OCI-LY3 (cell line): ENCODE measurements around the gene S1PR2.
"Not testable (repeated sequence)": the region's sequence is repeated elsewhere in the genome, so short reads cannot be mapped to it uniquely, and the experiment has no call there.

Source experiments
- H2AFZ ChIP-seq: fragments of 200-600, 300-600 bp; shearing (Covaris generic); 2 replicates; pipeline ENCODE4 v1.6.0; 2014; ENCODE audit warnings: antibody characterized with exemption, low read depth, low read length
- H3K27ac ChIP-seq: fragments of 200-600, 300-600 bp; sonication (generic); 2 replicates; pipeline ENCODE4 v1.5.1; 2014; ENCODE audit warnings: mild to moderate bottlenecking, low read length, moderate library complexity, mixed read lengths
- H3K27me3 ChIP-seq: fragments of 200-600, 300-600 bp; sonication (generic); 2 replicates; pipeline ENCODE4 v1.6.1; 2014; ENCODE audit warnings: low read depth, low read length, mixed read lengths
- H3K36me3 ChIP-seq: fragments of 200-600, 300-600 bp; sonication (generic); replicated peaks from 2 replicates; pipeline ENCODE3; 2014; ENCODE audit warnings: low read depth, low read length, mixed read lengths
- H3K4me1 ChIP-seq: fragments of 300-600, 200-600 bp; sonication (generic); 2 replicates; pipeline ENCODE4 v1.6.1; 2014; ENCODE audit warnings: low read length, mixed read lengths
- H3K4me2 ChIP-seq: fragments of 200-600, 300-600 bp; sonication (generic); 2 replicates; pipeline ENCODE4 v1.6.1; 2014; ENCODE audit warnings: low read length, mixed read lengths
- H3K4me3 ChIP-seq: fragments of 300-600, 200-600 bp; sonication (generic); 2 replicates; pipeline ENCODE4 v1.5.1; 2014; ENCODE audit warnings: antibody characterized with exemption, mild to moderate bottlenecking, low read length, moderate library complexity
- H3K79me2 ChIP-seq: fragments of 300-600, 200-600 bp; shearing (Covaris generic); 2 replicates; pipeline ENCODE4 v1.6.1; 2014; ENCODE audit warnings: mild to moderate bottlenecking, low read length, mixed read lengths
- H3K9ac ChIP-seq: fragments of 300-600, 200-600 bp; shearing (Covaris generic); 2 replicates; pipeline ENCODE4 v1.6.0; 2014; ENCODE audit warnings: mild to moderate bottlenecking, low read length, moderate library complexity
- H3K9me3 ChIP-seq: fragments of 200-600, 300-600 bp; shearing (Covaris generic); 2 replicates; pipeline ENCODE4 v1.6.1; 2014; ENCODE audit warnings: low read length, mixed read lengths; ENCODE audit not compliant: insufficient read depth
- H4K20me1 ChIP-seq: fragments of 200-600, 300-600 bp; sonication (generic); 2 replicates; pipeline ENCODE4 v1.6.1; 2016; ENCODE audit warnings: low read length, mixed read lengths; ENCODE audit not compliant: insufficient read depth
- CTCF ChIP-seq: fragments of 200-600, 300-600 bp; sonication (generic); IDR thresholded peaks from 2 replicates; pipeline ENCODE4 v1.5.1; 2014; ENCODE audit warnings: antibody characterized with exemption, low read length, low read depth
- EZH2phosphoT487 ChIP-seq: fragments of 200-600 bp; shearing (Covaris generic); IDR thresholded peaks from 2 replicates; pipeline ENCODE4 v1.6.1; 2018; ENCODE audit warnings: antibody characterized with exemption, mixed run types, low read depth

S1PR2 gene

GRCh38 chr19:10238172-10238783 lies 7.1 kb upstream of the S1PR2 start:
- H3K9ac ChIP-seq = no peak overlapping the region
- no peaks in the 10 kb centered on the region for H3K36me3 ChIP-seq
- H3K4me1 ChIP-seq = peaks cover 64% of the 10 kb centered on the region
- H3K4me2 ChIP-seq = peak overlapping the region; percentile 46; the same call in 1 of the 2 replicates
- TF ChIP-seq EZH2phosphoT487 = no peak
- TF ChIP-seq CTCF = no peak
- H2AFZ ChIP-seq = no peak overlapping the region
- no peaks in the 10 kb centered on the region for H3K27me3 ChIP-seq
- no peaks in the 10 kb centered on the region for H4K20me1 ChIP-seq
- no peaks in the 10 kb centered on the region for H3K79me2 ChIP-seq
- peak overlapping the region; percentile 51 for H3K27ac ChIP-seq
- H3K4me3 ChIP-seq = no peak overlapping the region
- H3K9me3 ChIP-seq = no peaks in the 10 kb centered on the region

GRCh38 chr19:10237702-10238101 lies 6.6 kb upstream of the S1PR2 start:
- TF ChIP-seq EZH2phosphoT487 (no peak), CTCF (no peak)
- H3K79me2 ChIP-seq = no peaks in the 10 kb centered on the region
- H3K4me1 ChIP-seq = peaks cover 61% of the 10 kb centered on the region
- no peak overlapping the region for H2AFZ ChIP-seq
- H3K4me3 ChIP-seq = no peak overlapping the region
- H3K9ac ChIP-seq = no peak overlapping the region
- no peaks in the 10 kb centered on the region for H3K9me3 ChIP-seq
- H3K27ac ChIP-seq = no peak overlapping the region
- no peaks in the 10 kb centered on the region for H3K36me3 ChIP-seq
- no peak overlapping the region for H3K4me2 ChIP-seq
- no peaks in the 10 kb centered on the region for H4K20me1 ChIP-seq
- H3K27me3 ChIP-seq = no peaks in the 10 kb centered on the region

GRCh38 chr19:10235409-10235808 lies 4.3 kb upstream of the S1PR2 start:
- H4K20me1 ChIP-seq, H3K79me2 ChIP-seq, H3K27me3 ChIP-seq, H2AFZ ChIP-seq, H3K36me3 ChIP-seq, H3K9me3 ChIP-seq: not testable (repeated sequence)
- Histone ChIP-seq H3K4me2 (peak overlapping the region; percentile 95), H3K9ac (peak overlapping the region; percentile 90; the same call in 1 of the 2 replicates), H3K27ac (peak overlapping the region; percentile 85), H3K4me1 (peaks cover 63% of the 10 kb centered on the region), H3K4me3 (peak overlapping the region; percentile 80)

- Histone ChIP-seq H4K20me1 (no peaks in the 10 kb centered on the region), H3K27ac (no peak overlapping the region), H3K27me3 (no peaks in the 10 kb centered on the region), H3K4me2 (no peak overlapping the region; the same call in 1 of the 2 replicates), H3K9me3 (no peaks in the 10 kb centered on the region), H3K36me3 (no peaks in the 10 kb centered on the region), H3K79me2 (peaks cover 9% of the 10 kb centered on the region), H3K4me1 (peaks cover 60% of the 10 kb centered on the region), H3K4me3 (no peak overlapping the region), H3K9ac (no peak overlapping the region), H2AFZ (no peak overlapping the region)
- no peak for TF ChIP-seq EZH2phosphoT487
- TF ChIP-seq CTCF = no peak
These were observed 3.9 kb upstream of the S1PR2 start for GRCh38 chr19:10235003-10235402.
